Keratinocyte (primary cell): ENCODE results near the gene SKI. TPM values are rescaled to one million over a fixed set of nuclear protein-coding genes. Genes with fewer than 3 reads are reported as not detected.

Source experiments
- DNase-seq: peaks from one replicate; pipeline ENCODE4 v3.0.0-alpha.2; 2011; ENCODE audit warnings: low read depth, missing footprints, low spot score
- FAIRE-seq: peaks from 2 replicates; lab custom pipeline; 2011; peaks lifted over from hg19 to GRCh38; lab: Jason Lieb, UNC
- H2AFZ ChIP-seq: 2 replicates; pipeline ENCODE4 v1.6.0; 2012; ENCODE audit warnings: low read length, control low read depth, inconsistent platforms; ENCODE audit not compliant: control insufficient read depth
- H3K27ac ChIP-seq: 2 replicates; pipeline ENCODE4 v1.5.1; 2011; ENCODE audit warnings: low read length; ENCODE audit not compliant: control insufficient read depth, insufficient read depth
- H3K27me3 ChIP-seq: 3 replicates; pipeline ENCODE4 v1.6.0; 2011; ENCODE audit warnings: low read length; ENCODE audit not compliant: control insufficient read depth, insufficient read depth; ENCODE audit errors: extremely low read depth
- H3K36me3 ChIP-seq, 2 experiments: 2 replicates in 1 of 2; 3 replicates in 1 of 2; pipeline ENCODE4 v1.5.1; 2011; ENCODE audit warnings: low read length in 2 of 2, mild to moderate bottlenecking in 1 of 2; ENCODE audit not compliant: control insufficient read depth in 2 of 2, insufficient read depth in 2 of 2; ENCODE audit errors: extremely low read depth in 1 of 2
- H3K4me1 ChIP-seq: 3 replicates; pipeline ENCODE4 v1.5.1; 2011; ENCODE audit warnings: low read length; ENCODE audit not compliant: control insufficient read depth, insufficient read depth; ENCODE audit errors: extremely low read depth
- H3K4me2 ChIP-seq: 3 replicates; pipeline ENCODE4 v1.6.0; 2011; ENCODE audit warnings: low read depth, low read length; ENCODE audit not compliant: control insufficient read depth, insufficient read depth; ENCODE audit errors: extremely low read depth
- H3K4me3 ChIP-seq, 3 experiments: fragments of 200-600 bp in 1 of 3; sonication (generic) in 1 of 3; 2 replicates in 2 of 3; 3 replicates in 1 of 3; pipeline ENCODE4 v1.5.1; 2011 to 2016; ENCODE audit warnings: low read length in 3 of 3, mild to moderate bottlenecking in 3 of 3, control low read depth in 2 of 3, inconsistent platforms in 1 of 3, low read depth in 1 of 3, mixed read lengths in 1 of 3, mixed run types in 1 of 3, moderate library complexity in 1 of 3; ENCODE audit not compliant: control insufficient read depth in 2 of 3, insufficient read depth in 2 of 3; ENCODE audit errors: extremely low read depth in 1 of 3
- H3K79me2 ChIP-seq: 2 replicates; pipeline ENCODE4 v1.6.0; 2012; ENCODE audit warnings: low read length; ENCODE audit not compliant: control insufficient read depth, insufficient read depth
- H3K9ac ChIP-seq: 3 replicates; pipeline ENCODE4 v1.6.0; 2011; ENCODE audit warnings: low read length; ENCODE audit not compliant: control insufficient read depth, insufficient read depth; ENCODE audit errors: extremely low read depth
- H3K9me1 ChIP-seq: 3 replicates; pipeline ENCODE4 v1.6.0; 2011; ENCODE audit warnings: low read length; ENCODE audit not compliant: control insufficient read depth, insufficient read depth; ENCODE audit errors: extremely low read depth
- H3K9me3 ChIP-seq: 2 replicates; pipeline ENCODE4 v1.5.1; 2012; ENCODE audit warnings: low read depth, low read length; ENCODE audit not compliant: control insufficient read depth
- H4K20me1 ChIP-seq: 3 replicates; pipeline ENCODE4 v1.6.0; 2011; ENCODE audit warnings: low read length; ENCODE audit not compliant: control insufficient read depth, insufficient read depth; ENCODE audit errors: extremely low read depth
- CTCF ChIP-seq, 3 experiments: IDR thresholded peaks in 1 of 3; conservative IDR thresholded peaks in 1 of 3; optimal IDR thresholded peaks in 1 of 3; 2 replicates in 2 of 3; 3 replicates in 1 of 3; pipeline versions ENCODE3 to v1.5.1; 2011; ENCODE audit warnings: low read length in 3 of 3, mild to moderate bottlenecking in 3 of 3, moderate library complexity in 2 of 3, control low read depth in 1 of 3, inconsistent platforms in 1 of 3; ENCODE audit not compliant: insufficient read depth in 2 of 3; ENCODE audit errors: extremely low read depth in 1 of 3
- EZH2 ChIP-seq: IDR thresholded peaks from one replicate; pipeline ENCODE4 v1.6.1; 2012; ENCODE audit warnings: inconsistent platforms, mild to moderate bottlenecking, low read length, moderate library complexity
- dilution Hi-C: fragments of 300-500 bp; cut with MboI; formaldehyde crosslinking; loops from one replicate; pipeline ENCODE4 v1.7.0; 2020; ENCODE audit warnings: low sequenced_read_pairs; ENCODE audit not compliant: extremely low pct_ligation_motif_present
- polyA plus RNA-seq, 5 experiments: library from polyadenylated mRNA; depleted of rRNA in 3 of 5; stranded (reverse) in 3 of 5; stranded (forward) in 1 of 5; unstranded in 1 of 5; fragments of >200 nt; gene quantifications; 1 replicate in 1 of 5; 2 replicates in 3 of 5; 3 replicates in 1 of 5; pipeline versions ENCODE4 v1.2.1 to v1.2.3, GENCODE V29; 2011 to 2012; ENCODE audit warnings: missing spikeins in 2 of 5, low read depth in 1 of 5, low replicate concordance in 1 of 5

Gene SKI
- polyA plus RNA-seq, 1 donor (not counting 4 experiments of a cell fraction or from before 2014, with no cell fraction given) = 4.8 TPM

GRCh38 chr1:2194319-2194897 is 33.7 kb upstream of the SKI start, which contains the start of gene FAAP20:
Gene FAAP20 (minus strand): TSS chr1:2194772. CDS start chr1:2194749, 23 bp downstream.
- H2AFZ ChIP-seq = peak within 1 kb of the TSS; percentile 82
- H3K4me1 ChIP-seq = peaks cover 13% of the 10 kb centered on the region
- peaks cover 5% of the 10 kb centered on the region for H3K79me2 ChIP-seq
- H3K9me3 ChIP-seq = no peaks in the 10 kb centered on the region
- H3K27ac ChIP-seq = peak within 1 kb of the TSS; percentile 78
- peak within 1 kb of the TSS; percentile 54 to 77 (median 74) for H3K4me3 ChIP-seq
- FAIRE-seq = no peak
- H3K36me3 ChIP-seq = peaks cover 0 to 1% of the 10 kb centered on the region in 2 experiments
- H3K27me3 ChIP-seq = no peaks in the 10 kb centered on the region
- peak within 1 kb of the TSS; percentile 77 for H3K9ac ChIP-seq
- H4K20me1 ChIP-seq = no peaks in the 10 kb centered on the region
- DNase-seq = no peak
- peak within 1 kb of the TSS; percentile 92 for H3K4me2 ChIP-seq
- H3K9me1 ChIP-seq = no peaks in the 10 kb centered on the region
- dilution Hi-C loops = loop anchor here (10.0 kb wide), 1 partner anchor 80 kb away; no protein-coding TSS in a partner anchor
- TF ChIP-seq EZH2 = no peak
- no peak for TF ChIP-seq CTCF (optimal IDR thresholded peaks at IDR 0.05 in 1 of 3, IDR thresholded peaks at IDR 0.05 in 1 of 3, conservative IDR thresholded peaks at IDR 0.05 in 1 of 3; ENCODE audit: extremely low read depth in 1 of 3, insufficient read depth in 2 of 3, low read length in 3 of 3)

- Histone ChIP-seq H4K20me1 (no peaks in the 10 kb centered on the region), H2AFZ (peak overlapping the region; percentile 82), H3K27me3 (no peaks in the 10 kb centered on the region), H3K9ac (peak overlapping the region; percentile 77), H3K27ac (peak overlapping the region; percentile 78), H3K4me1 (peaks cover 10% of the 10 kb centered on the region), H3K79me2 (peaks cover 5% of the 10 kb centered on the region), H3K9me1 (no peaks in the 10 kb centered on the region), H3K9me3 (no peaks in the 10 kb centered on the region), H3K4me3 (peak overlapping the region; percentile 54 to 77 (median 74)), H3K4me2 (peak overlapping the region; percentile 92), H3K36me3 (peaks cover 0 to 1% of the 10 kb centered on the region in 2 experiments)
- dilution Hi-C loops = loop anchor here (10.0 kb wide), 1 partner anchor 80 kb away; no protein-coding TSS in a partner anchor
- peak; percentile 32 for FAIRE-seq
- TF ChIP-seq CTCF (optimal IDR thresholded peaks at IDR 0.05 in 1 of 3, IDR thresholded peaks at IDR 0.05 in 1 of 3, conservative IDR thresholded peaks at IDR 0.05 in 1 of 3; ENCODE audit: extremely low read depth in 1 of 3, insufficient read depth in 2 of 3, low read length in 3 of 3) (peak; percentile 85 to 99 (median 93)), EZH2 (no peak)
- DNase-seq = no peak
Measured at GRCh38 chr1:2194898-2195673, 33.0 kb upstream of the SKI start.
